Measurements from ENCODE around the gene GPATCH2. TPM values are rescaled to one million over a fixed set of nuclear protein-coding genes. Genes with fewer than 3 reads are reported as not detected.

Gene GPATCH2
- polyA plus RNA-seq, 1 of the 3 experiments (the other 2 are of a cell fraction): 4.2 TPM

- no peak overlapping the region for H3K9ac ChIP-seq
- TF ChIP-seq RCOR1 (IDR thresholded peaks at IDR 0.05; ENCODE audit: low read length) (peak; percentile 9; the same call in 1 of the 2 replicates), TCF12 (IDR thresholded peaks at IDR 0.05) (peak; percentile 26; the same call in 1 of the 2 replicates), GATA2 (CRISPR knock-in tag; IDR thresholded peaks at IDR 0.05) (peak; percentile 62), CHD2 (IDR thresholded peaks at IDR 0.05; ENCODE audit: low read length, partially characterized antibody) (no peak)
- peaks cover 34% of the 10 kb centered on the region for H3K79me2 ChIP-seq (ENCODE audit: insufficient read depth)
- no peak overlapping the region for H2AFZ ChIP-seq (ENCODE audit: low read depth)
- peaks cover 30 to 57% of the 10 kb centered on the region in 2 experiments for H3K36me3 ChIP-seq (replicated peaks in 1 of 2; ENCODE audit: control insufficient read depth in 1 of 2, insufficient read depth in 2 of 2, low read length in 1 of 2)
- no peak overlapping the region for H3K4me2 ChIP-seq
- no peaks in the 10 kb centered on the region for H3K9me3 ChIP-seq
- H3K4me3 ChIP-seq (ENCODE audit: low read depth in 2 of 2, low read length in 1 of 2): no peak overlapping the region
- no peaks in the 10 kb centered on the region for H3K27me3 ChIP-seq (ENCODE audit: insufficient read depth)
- H3F3A ChIP-seq (replicated peaks; ENCODE audit: insufficient read depth): no peaks in the 10 kb centered on the region
- H4K20me1 ChIP-seq (ENCODE audit: insufficient read depth): no peaks in the 10 kb centered on the region
- DNase-seq: peak; percentile 12
- WGBS (ENCODE audit: low lambda C conversion rate): 43% methylated on average over 3 of the region's 3 CpGs
- POLR2A ChIA-PET: interaction anchor here (0.6 to 2.0 kb wide), 2 partner anchors 17 to 374 kb away, joined by 3 to 7 read pairs; partner anchors contain the start of genes GPATCH2 and SPATA17
- peaks cover 5 to 9% of the 10 kb centered on the region in 2 experiments; a peak in 3 of 4 replicates for H3K4me1 ChIP-seq (ENCODE audit: control insufficient read depth in 1 of 2, insufficient read depth in 2 of 2, low read depth in 1 of 2, low read length in 1 of 2)
- no peaks in the 10 kb centered on the region for H3K9me2 ChIP-seq
- no peak overlapping the region; a peak in 2 of 4 replicates for H3K27ac ChIP-seq (ENCODE audit: low read depth in 2 of 2, low read length in 1 of 2)
- CTCF ChIA-PET: interaction anchor here (0.6 kb wide), 1 partner anchor 565 kb away, joined by 3 read pairs; no protein-coding TSS in a partner anchor
Observed at GRCh38 chr1:217614200-217614712, 16.6 kb downstream of the GPATCH2 start.

- POLR2A ChIA-PET: interaction anchor here (0.9 kb wide), 1 partner anchor 25 kb away, joined by 3 read pairs; the partner anchor contains the start of gene GPATCH2
- Histone ChIP-seq H4K20me1 (ENCODE audit: insufficient read depth) (no peaks in the 10 kb centered on the region), H3K4me3 (ENCODE audit: low read depth in 2 of 2, low read length in 1 of 2) (no peak overlapping the region), H3K4me2 (no peak overlapping the region), H3K36me3 (replicated peaks in 1 of 2; ENCODE audit: control insufficient read depth in 1 of 2, insufficient read depth in 2 of 2, low read length in 1 of 2) (peaks cover 39 to 58% of the 10 kb centered on the region in 2 experiments), H3K27me3 (ENCODE audit: insufficient read depth) (no peaks in the 10 kb centered on the region), H3K9ac (no peak overlapping the region), H3K9me3 (no peaks in the 10 kb centered on the region), H3F3A (replicated peaks; ENCODE audit: insufficient read depth) (no peaks in the 10 kb centered on the region), H3K79me2 (ENCODE audit: insufficient read depth) (no peaks in the 10 kb centered on the region), H3K4me1 (ENCODE audit: control insufficient read depth in 1 of 2, insufficient read depth in 2 of 2, low read depth in 1 of 2, low read length in 1 of 2) (no peaks in the 10 kb centered on the region; a peak in 2 of 4 replicates), H2AFZ (ENCODE audit: low read depth) (no peak overlapping the region), H3K9me2 (no peaks in the 10 kb centered on the region), H3K27ac (ENCODE audit: low read depth in 2 of 2, low read length in 1 of 2) (no peak overlapping the region)
- 93% methylated on average over 1 of the region's 1 CpG for WGBS (ENCODE audit: low lambda C conversion rate)
- TF ChIP-seq FOSL2 (IDR thresholded peaks at IDR 0.05; ENCODE audit: borderline replicate concordance, low read depth): no peak
- TF ChIP-seq MEF2A (IDR thresholded peaks at IDR 0.05; ENCODE audit: borderline replicate concordance, low read depth): no peak
- no peak for TF ChIP-seq GABPA (IDR thresholded peaks at IDR 0.05; ENCODE audit: low read depth)
- no peak for TF ChIP-seq JUND (IDR thresholded peaks at IDR 0.05)
- no peak for DNase-seq
- CTCF ChIA-PET: interaction anchor here (1.0 kb wide), 1 partner anchor 171 kb away, joined by 3 read pairs; no protein-coding TSS in a partner anchor
Observed at GRCh38 chr1:217605390-217605789, 25.5 kb downstream of the GPATCH2 start.

- ChIA-PET CTCF (no interaction called here), POLR2A (no interaction called here)
- DNase-seq: no peak
- no peaks in the 10 kb centered on the region; the same call in 1 of the 2 replicates for H3K79me2 ChIP-seq (ENCODE audit: insufficient read depth)
- no peak overlapping the region for H3K9ac ChIP-seq
- no peak overlapping the region for H2AFZ ChIP-seq (ENCODE audit: low read depth)
- no peaks in the 10 kb centered on the region for H3K27me3 ChIP-seq (ENCODE audit: insufficient read depth)
- H3K9me2 ChIP-seq: no peaks in the 10 kb centered on the region
- H3K36me3 ChIP-seq (replicated peaks in 1 of 2; ENCODE audit: control insufficient read depth in 1 of 2, insufficient read depth in 2 of 2, low read length in 1 of 2): peaks cover 21 to 44% of the 10 kb centered on the region in 2 experiments
- H3K9me3 ChIP-seq: no peaks in the 10 kb centered on the region
- TF ChIP-seq MXI1 (IDR thresholded peaks at IDR 0.05; ENCODE audit: low read depth, low read length) (no peak), EZH2phosphoT487 (IDR thresholded peaks at IDR 0.05; ENCODE audit: borderline replicate concordance, low read depth) (no peak), FOXM1 (IDR thresholded peaks at IDR 0.05; ENCODE audit: low read depth) (no peak), TAF1 (IDR thresholded peaks at IDR 0.05; ENCODE audit: borderline replicate concordance, low read depth, low read length) (no peak), GABPA (IDR thresholded peaks at IDR 0.05; ENCODE audit: low read depth) (no peak), POLR2AphosphoS5 (IDR thresholded peaks at IDR 0.05; ENCODE audit: low read depth, low read length) (no peak)
- H3K4me3 ChIP-seq (ENCODE audit: low read depth in 2 of 2, low read length in 1 of 2): no peak overlapping the region
- H3K4me2 ChIP-seq: no peak overlapping the region
- H3F3A ChIP-seq (replicated peaks; ENCODE audit: insufficient read depth): no peaks in the 10 kb centered on the region
- no peak overlapping the region for H3K27ac ChIP-seq (ENCODE audit: low read depth in 2 of 2, low read length in 1 of 2)
- no peaks in the 10 kb centered on the region; a peak in 2 of 4 replicates for H3K4me1 ChIP-seq (ENCODE audit: control insufficient read depth in 1 of 2, insufficient read depth in 2 of 2, low read depth in 1 of 2, low read length in 1 of 2)
- H4K20me1 ChIP-seq (ENCODE audit: insufficient read depth): no peaks in the 10 kb centered on the region
Observed at GRCh38 chr1:217602380-217602779, 28.5 kb downstream of the GPATCH2 start.
